Activated CD8-positive, alpha-beta memory T cell treated with anti-CD3 and anti-CD28 coated beads, Interleukin-2, amount 10 ng/mL, durations not matched to agents 7 days and 5 days (primary cell): ENCODE data around the gene CNTF. TPM values are rescaled to one million over a fixed set of nuclear protein-coding genes. Genes with fewer than 3 reads are reported as not detected.

Experiments
- ATAC-seq: fragments of 150-1000 bp; cut with Tn5 transposase; one replicate; pipeline ENCODE4 v1.10.0; 2021; ENCODE audit warnings: moderate library complexity
- CTCF ChIA-PET: fragments of 350-600 bp; sonication (Branson Sonifier 250); formaldehyde crosslinking; loops from one replicate; lab custom pipeline; 2021; ENCODE audit warnings: antibody characterized with exemption; lab: Charles Lee
- DNase-seq: peaks from one replicate; pipeline ENCODE4 v3.0.0-alpha.2; 2020
- H3K27ac Mint-ChIP-seq: one replicate; pipeline ENCODE4 v1.8.0; 2021; ENCODE audit warnings: mild to moderate bottlenecking, mixed read lengths
- H3K27me3 Mint-ChIP-seq: one replicate; pipeline ENCODE4 v1.8.0; 2021; ENCODE audit warnings: mixed read lengths
- H3K36me3 Mint-ChIP-seq: one replicate; pipeline ENCODE4 v1.8.0; 2021; ENCODE audit warnings: mild to moderate bottlenecking, mixed read lengths
- H3K4me1 Mint-ChIP-seq: one replicate; pipeline ENCODE4 v1.8.0; 2021; ENCODE audit warnings: mixed read lengths
- H3K4me3 Mint-ChIP-seq: one replicate; pipeline ENCODE4 v1.8.0; 2021; ENCODE audit warnings: mild to moderate bottlenecking, moderate library complexity, mixed read lengths
- H3K9me3 Mint-ChIP-seq: one replicate; pipeline ENCODE4 v1.8.0; 2022; ENCODE audit warnings: low read depth, mixed read lengths
- total RNA-seq, 2 experiments: library from RNA; stranded (reverse); gene quantifications; one replicate each; pipeline ENCODE4 v1.2.3, GENCODE V29; 2021

CNTF gene
- total RNA-seq, 2 experiments from 2014 or later, result 3.4 to 3.5 TPM

GRCh38 chr11:58582437-58582836 is 40.0 kb upstream of the CNTF start:
- DNase-seq (no peak), ATAC-seq (no peak)
- Mint-ChIP-seq H3K27ac (no peak overlapping the region), H3K9me3 (no peaks in the 10 kb centered on the region), H3K4me3 (no peak overlapping the region), H3K27me3 (no peaks in the 10 kb centered on the region), H3K36me3 (peaks cover 33% of the 10 kb centered on the region), H3K4me1 (peaks cover 42% of the 10 kb centered on the region)
- CTCF ChIA-PET, result interaction anchor here (0.6 to 4.4 kb wide), 4 partner anchors 14 to 71 kb away, joined by 3 to 25 read pairs (median 3); no protein-coding TSS in a partner anchor

- no peak overlapping the region for H3K27ac Mint-ChIP-seq
- H3K36me3 Mint-ChIP-seq, result peaks cover 31% of the 10 kb centered on the region
- DNase-seq, result no peak
- no peak for ATAC-seq
- no peaks in the 10 kb centered on the region for H3K9me3 Mint-ChIP-seq
- H3K4me3 Mint-ChIP-seq, result no peak overlapping the region
- no peaks in the 10 kb centered on the region for H3K27me3 Mint-ChIP-seq
- CTCF ChIA-PET, result interaction anchor here (0.9 kb wide), 1 partner anchor 50 kb away, joined by 3 read pairs; no protein-coding TSS in a partner anchor
- H3K4me1 Mint-ChIP-seq, result peaks cover 38% of the 10 kb centered on the region
These were observed 35.5 kb upstream of the CNTF start for GRCh38 chr11:58586998-58587397.

GRCh38 chr11:58591659-58592058 is 30.8 kb upstream of the CNTF start:
- Mint-ChIP-seq H3K27me3 (no peaks in the 10 kb centered on the region), H3K4me1 (peaks cover 39% of the 10 kb centered on the region), H3K9me3 (no peaks in the 10 kb centered on the region), H3K27ac (no peak overlapping the region), H3K36me3 (peaks cover 45% of the 10 kb centered on the region), H3K4me3 (no peak overlapping the region)
- CTCF ChIA-PET, result interaction anchor here (0.6 kb wide), 1 partner anchor 466 kb away, joined by 3 read pairs; no protein-coding TSS in a partner anchor
- ATAC-seq, result no peak
- DNase-seq, result no peak

GRCh38 chr11:58592760-58593472 is 29.5 kb upstream of the CNTF start:
- Mint-ChIP-seq H3K27ac (peak overlapping the region; percentile 18), H3K36me3 (peaks cover 40% of the 10 kb centered on the region), H3K9me3 (no peaks in the 10 kb centered on the region), H3K27me3 (no peaks in the 10 kb centered on the region), H3K4me1 (peaks cover 46% of the 10 kb centered on the region), H3K4me3 (no peak overlapping the region)
- DNase-seq (no peak), ATAC-seq (no peak)
- CTCF ChIA-PET, result no interaction called here

GRCh38 chr11:58594826-58595225 is 27.6 kb upstream of the CNTF start:
- Mint-ChIP-seq H3K27ac (no peak overlapping the region), H3K4me1 (peaks cover 52% of the 10 kb centered on the region), H3K36me3 (peaks cover 41% of the 10 kb centered on the region), H3K9me3 (no peaks in the 10 kb centered on the region), H3K27me3 (no peaks in the 10 kb centered on the region), H3K4me3 (no peak overlapping the region)
- CTCF ChIA-PET, result interaction anchor here (1.5 kb wide), 1 partner anchor 35 kb away, joined by 4 read pairs; no protein-coding TSS in a partner anchor
- ATAC-seq, result no peak
- DNase-seq, result no peak

- CTCF ChIA-PET, result interaction anchor here (1.1 to 2.5 kb wide), 2 partner anchors 28 to 33 kb away, joined by 3 to 9 read pairs; no protein-coding TSS in a partner anchor
- ATAC-seq (no peak), DNase-seq (no peak)
- Mint-ChIP-seq H3K9me3 (no peaks in the 10 kb centered on the region), H3K4me3 (no peak overlapping the region), H3K4me1 (peaks cover 60% of the 10 kb centered on the region), H3K36me3 (peaks cover 48% of the 10 kb centered on the region), H3K27ac (no peak overlapping the region), H3K27me3 (no peaks in the 10 kb centered on the region)
These were observed 25.8 kb upstream of the CNTF start for GRCh38 chr11:58596621-58597020.

- H3K9me3 Mint-ChIP-seq, result no peaks in the 10 kb centered on the region
- H3K4me1 Mint-ChIP-seq, result peaks cover 58% of the 10 kb centered on the region
- ATAC-seq (no peak), DNase-seq (no peak)
- H3K27ac Mint-ChIP-seq, result peak overlapping the region; percentile 24
- H3K36me3 Mint-ChIP-seq, result peaks cover 51% of the 10 kb centered on the region
- CTCF ChIA-PET, result interaction anchor here (0.8 to 2.5 kb wide), 5 partner anchors 10 to 79 kb away, joined by 3 to 9 read pairs (median 4); no protein-coding TSS in a partner anchor
- no peak overlapping the region for H3K4me3 Mint-ChIP-seq
- H3K27me3 Mint-ChIP-seq, result no peaks in the 10 kb centered on the region
These were observed 24.9 kb upstream of the CNTF start for GRCh38 chr11:58597486-58598144.

- H3K36me3 Mint-ChIP-seq, result peaks cover 53% of the 10 kb centered on the region
- H3K27ac Mint-ChIP-seq, result no peak overlapping the region
- H3K4me3 Mint-ChIP-seq, result no peak overlapping the region
These were observed 22.0 kb upstream of the CNTF start for GRCh38 chr11:58600510-58600909.

GRCh38 chr11:58606930-58607714 is 15.3 kb upstream of the CNTF start:
- Mint-ChIP-seq H3K36me3 (peaks cover 60% of the 10 kb centered on the region), H3K27ac (no peak overlapping the region), H3K4me3 (no peak overlapping the region), H3K4me1 (peaks cover 35% of the 10 kb centered on the region), H3K27me3 (no peaks in the 10 kb centered on the region), H3K9me3 (no peaks in the 10 kb centered on the region)
- CTCF ChIA-PET, result interaction anchor here (1.0 to 1.8 kb wide), 3 partner anchors 10 to 30 kb away, joined by 3 to 5 read pairs (median 5); no protein-coding TSS in a partner anchor
- ATAC-seq (no peak), DNase-seq (no peak)

More at GRCh38 chr11:58600510-58600909, 22.0 kb upstream of the CNTF start:
- Mint-ChIP-seq H3K4me1 (peaks cover 63% of the 10 kb centered on the region), H3K9me3 (no peaks in the 10 kb centered on the region), H3K27me3 (no peaks in the 10 kb centered on the region)
- DNase-seq, result no peak
- CTCF ChIA-PET, result no interaction called here
- ATAC-seq, result no peak

- ATAC-seq (no peak), DNase-seq (no peak)
- no peaks in the 10 kb centered on the region for H3K9me3 Mint-ChIP-seq
- H3K4me1 Mint-ChIP-seq, result peaks cover 37% of the 10 kb centered on the region
- H3K27ac Mint-ChIP-seq, result no peak overlapping the region
- CTCF ChIA-PET, result no interaction called here
- no peaks in the 10 kb centered on the region for H3K27me3 Mint-ChIP-seq
- no peak overlapping the region for H3K4me3 Mint-ChIP-seq
- H3K36me3 Mint-ChIP-seq, result peaks cover 57% of the 10 kb centered on the region
These were observed 14.1 kb upstream of the CNTF start for GRCh38 chr11:58608331-58608730.

GRCh38 chr11:58609723-58610122 is 12.7 kb upstream of the CNTF start:
- Mint-ChIP-seq H3K27me3 (no peaks in the 10 kb centered on the region), H3K4me3 (no peak overlapping the region), H3K36me3 (peaks cover 58% of the 10 kb centered on the region), H3K9me3 (no peaks in the 10 kb centered on the region), H3K27ac (no peak overlapping the region), H3K4me1 (peaks cover 28% of the 10 kb centered on the region)
- no peak for DNase-seq
- CTCF ChIA-PET, result interaction anchor here (1.0 kb wide), 1 partner anchor 12 kb away, joined by 3 read pairs; no protein-coding TSS in a partner anchor
- no peak for ATAC-seq

- CTCF ChIA-PET, result interaction anchor here (1.1 to 2.1 kb wide), 4 partner anchors 10 to 46 kb away, joined by 3 to 5 read pairs (median 4); no protein-coding TSS in a partner anchor
- ATAC-seq, result no peak
- peaks cover 65% of the 10 kb centered on the region for H3K36me3 Mint-ChIP-seq
- H3K27me3 Mint-ChIP-seq, result no peaks in the 10 kb centered on the region
- DNase-seq, result no peak
- peaks cover 7% of the 10 kb centered on the region for H3K4me1 Mint-ChIP-seq
- H3K9me3 Mint-ChIP-seq, result no peaks in the 10 kb centered on the region
- no peak overlapping the region for H3K4me3 Mint-ChIP-seq
- no peak overlapping the region for H3K27ac Mint-ChIP-seq
These were observed 9.2 kb upstream of the CNTF start for GRCh38 chr11:58613228-58613627.

GRCh38 chr11:58615559-58615958 is 6.9 kb upstream of the CNTF start:
- ATAC-seq (no peak), DNase-seq (no peak)
- Mint-ChIP-seq H3K27ac (no peak overlapping the region), H3K9me3 (no peaks in the 10 kb centered on the region), H3K27me3 (no peaks in the 10 kb centered on the region), H3K4me1 (peaks cover 7% of the 10 kb centered on the region), H3K36me3 (peaks cover 73% of the 10 kb centered on the region), H3K4me3 (no peak overlapping the region)
- CTCF ChIA-PET, result no interaction called here
